GM19023 (cell line): ENCODE results near the gene CHD9.
"Not testable (repeated sequence)": the region's sequence is repeated elsewhere in the genome, so short reads cannot be mapped to it uniquely, and the experiment has no call there.

Experiments
- ATAC-seq: cut with Tn5 transposase; IDR thresholded peaks from one replicate; pipeline ENCODE4 v1.9.1; 2021; ENCODE audit warnings: mild to moderate bottlenecking, moderate library complexity; ENCODE audit not compliant: unreplicated experiment

CHD9 gene

GRCh38 chr16:53130159-53131049, 75.6 kb downstream of the CHD9 start:
- peak; percentile 88 for ATAC-seq

- ATAC-seq: peak; percentile 1
Measured at GRCh38 chr16:53131050-53131362, 76.2 kb downstream of the CHD9 start.

- ATAC-seq: peak; percentile 21
Measured at GRCh38 chr16:53131363-53132071, 76.7 kb downstream of the CHD9 start.

GRCh38 chr16:53132406-53132805, 77.6 kb downstream of the CHD9 start:
- ATAC-seq: no peak

GRCh38 chr16:53135329-53135728, 80.5 kb downstream of the CHD9 start:
- ATAC-seq: no peak

- no peak for ATAC-seq
Measured at GRCh38 chr16:53142823-53143568, 88.2 kb downstream of the CHD9 start.

- no peak for ATAC-seq
Measured at GRCh38 chr16:53147500-53148065, 92.8 kb downstream of the CHD9 start.

GRCh38 chr16:53150769-53151168, 96.0 kb downstream of the CHD9 start:
- no peak for ATAC-seq

GRCh38 chr16:53152329-53152728, 97.5 kb downstream of the CHD9 start:
- ATAC-seq: no peak

GRCh38 chr16:53153130-53153529, 98.3 kb downstream of the CHD9 start:
- ATAC-seq: no peak

- no peak for ATAC-seq
Measured at GRCh38 chr16:53154513-53154912, 99.7 kb downstream of the CHD9 start.

- ATAC-seq: no peak
Measured at GRCh38 chr16:53156516-53156915, 101.7 kb downstream of the CHD9 start.

- no peak for ATAC-seq
Measured at GRCh38 chr16:53159781-53160436, 105.1 kb downstream of the CHD9 start.

- ATAC-seq: no peak
Measured at GRCh38 chr16:53166099-53166498, 111.3 kb downstream of the CHD9 start.

GRCh38 chr16:53168744-53169143, 114.0 kb downstream of the CHD9 start:
- ATAC-seq: no peak

- ATAC-seq: no peak
Measured at GRCh38 chr16:53172517-53172916, 117.7 kb downstream of the CHD9 start.

GRCh38 chr16:53175118-53175517, 120.3 kb downstream of the CHD9 start:
- no peak for ATAC-seq

- ATAC-seq: no peak
Measured at GRCh38 chr16:53176434-53176833, 121.6 kb downstream of the CHD9 start.

GRCh38 chr16:53183442-53183841, 128.7 kb downstream of the CHD9 start:
- ATAC-seq: no peak

- not testable (repeated sequence) for ATAC-seq
Measured at GRCh38 chr16:53185741-53186140, 130.9 kb downstream of the CHD9 start.

GRCh38 chr16:53187775-53188174, 133.0 kb downstream of the CHD9 start:
- no peak for ATAC-seq
